ENCODE data around the gene LSM7. TPM values are rescaled to one million over a fixed set of nuclear protein-coding genes. Genes with fewer than 3 reads are reported as not detected.
"Not testable (repeated sequence)": the region's sequence is repeated elsewhere in the genome, so short reads cannot be mapped to it uniquely, and the experiment has no call there.

Gene LSM7
- total RNA-seq, 1 donor from 2014 or later, result 31.4 TPM

- no peak overlapping the region for H3K4me3 ChIP-seq
- no peak for TF ChIP-seq CTCF (IDR thresholded peaks at IDR 0.05)
- H3K27ac ChIP-seq, result no peak overlapping the region
- no peaks in the 10 kb centered on the region for H3K9me3 ChIP-seq
- DNase-seq (ENCODE audit: low spot score in 2 of 2), result no peak
- H3K4me1 ChIP-seq, result peaks cover 15 to 16% of the 10 kb centered on the region in 2 donors
- H3K27me3 ChIP-seq, result peaks cover 16% of the 10 kb centered on the region
- intact Hi-C loops (cut with DNase I), result no loop called here
- no peaks in the 10 kb centered on the region for H3K36me3 ChIP-seq
Observed at GRCh38 chr19:2286402-2287140, 41.8 kb downstream of the LSM7 start.

- no peaks in the 10 kb centered on the region for H3K9me3 ChIP-seq
- peaks cover 0 to 2% of the 10 kb centered on the region in 2 donors for H3K4me1 ChIP-seq
- no peaks in the 10 kb centered on the region for H3K27me3 ChIP-seq
- TF ChIP-seq CTCF (IDR thresholded peaks at IDR 0.05), result no peak
- intact Hi-C loops (cut with DNase I), result no loop called here
- H3K36me3 ChIP-seq, result no peaks in the 10 kb centered on the region
- no peak overlapping the region for H3K27ac ChIP-seq
- no peak for DNase-seq (ENCODE audit: low spot score in 2 of 2)
- H3K4me3 ChIP-seq, result no peak overlapping the region
Observed at GRCh38 chr19:2283835-2284507, 44.4 kb downstream of the LSM7 start.

- Histone ChIP-seq H3K4me1 (peaks cover 0 to 2% of the 10 kb centered on the region in 2 donors), H3K27me3 (no peaks in the 10 kb centered on the region), H3K36me3 (no peaks in the 10 kb centered on the region), H3K27ac (no peak overlapping the region), H3K9me3 (no peaks in the 10 kb centered on the region), H3K4me3 (no peak overlapping the region)
- intact Hi-C loops (cut with DNase I), result no loop called here
- TF ChIP-seq CTCF (IDR thresholded peaks at IDR 0.05), result no peak
- DNase-seq (ENCODE audit: low spot score in 2 of 2), result no peak
Observed at GRCh38 chr19:2282862-2283237, 45.5 kb downstream of the LSM7 start.

GRCh38 chr19:2282062-2282861 lies 46.1 kb downstream of the LSM7 start, which contains the start of gene PEAK3:
Gene PEAK3 (minus strand): TSS chr19:2282175. CDS start chr19:2280931, 1,244 bp downstream.
- no peak for TF ChIP-seq CTCF (IDR thresholded peaks at IDR 0.05)
- H3K4me3 ChIP-seq, result peak within 1 kb of the TSS; percentile 13 to 54
- peaks cover 0 to 2% of the 10 kb centered on the region in 2 donors for H3K4me1 ChIP-seq
- H3K36me3 ChIP-seq, result no peaks in the 10 kb centered on the region
- DNase-seq (ENCODE audit: low spot score in 2 of 2), result peak in 1 of 2 donors; percentile 80
- no peaks in the 10 kb centered on the region for H3K9me3 ChIP-seq
- no peaks in the 10 kb centered on the region for H3K27me3 ChIP-seq
- no peak within 1 kb of the TSS for H3K27ac ChIP-seq
- intact Hi-C loops (cut with DNase I), result no loop called here

- intact Hi-C loops (cut with DNase I); H3K27ac ChIP-seq; H3K4me1 ChIP-seq; H3K36me3 ChIP-seq; DNase-seq (ENCODE audit: low spot score in 2 of 2); H3K9me3 ChIP-seq; H3K27me3 ChIP-seq: not testable (repeated sequence)
- H3K4me3 ChIP-seq, result peak overlapping the region; percentile 13 to 54
Observed at GRCh38 chr19:2281265-2282061, 46.9 kb downstream of the LSM7 start.
